ENCODE results near the gene DYRK1A. TPM values are rescaled to one million over a fixed set of nuclear protein-coding genes. Genes with fewer than 3 reads are reported as not detected.

The DYRK1A gene
- total RNA-seq, 5 donors from 2014 or later (not counting 1 experiment from before 2014, with no cell fraction given), result 113 to 149 (median 115) TPM

- H3K36me3 Mint-ChIP-seq, result no peaks in the 10 kb centered on the region
- DNase-seq, result peak in 16 of 35 experiments; percentile 4 to 49 (median 15)
- no peaks in the 10 kb centered on the region for H3K27me3 Mint-ChIP-seq
- CTCF ChIA-PET, result no interaction called here
- no peaks in the 10 kb centered on the region for H3K36me3 ChIP-seq (ENCODE audit: control insufficient read depth in 2 of 2, extremely low read depth in 1 of 2, insufficient read depth in 1 of 2, low read length in 1 of 2)
- H3K4me1 Mint-ChIP-seq, result peaks cover 53 to 60% (median 57%) of the 10 kb centered on the region in 3 donors
- POLR2A ChIA-PET, result interaction anchor here (0.6 kb wide), 2 partner anchors 29 to 96 kb away, joined by 3 read pairs; no protein-coding TSS in a partner anchor
- under 1% methylated on average over 41 of the region's 68 CpGs for WGBS (ENCODE audit: insufficient coverage)
- peak overlapping the region; percentile 88 to 98 (median 88) for H3K4me3 Mint-ChIP-seq
- no peak for ATAC-seq (replicated peaks in 1 of 4)
- no peaks in the 10 kb centered on the region for H3K27me3 ChIP-seq (replicated peaks in 1 of 2; ENCODE audit: control insufficient read depth in 2 of 2, extremely low read depth in 1 of 2, insufficient read depth in 2 of 2, low read length in 1 of 2)
- H3K27ac Mint-ChIP-seq, result peak overlapping the region; percentile 87 to 92
- H3K4me1 ChIP-seq (ENCODE audit: control insufficient read depth in 1 of 2, extremely low read depth in 1 of 2, insufficient read depth in 2 of 2, low read length in 2 of 2), result peaks cover 23 to 41% of the 10 kb centered on the region in 2 experiments
- H3K9me3 Mint-ChIP-seq, result no peaks in the 10 kb centered on the region
- H3K27ac ChIP-seq (ENCODE audit: low read length), result peak overlapping the region; percentile 61
- peak overlapping the region; percentile 61 to 77 for H3K4me3 ChIP-seq (ENCODE audit: control insufficient read depth in 1 of 2, extremely low read depth in 1 of 2, low read length in 1 of 2)
- H3K9me3 ChIP-seq, result no peaks in the 10 kb centered on the region
Observed at GRCh38 chr21:37367703-37368540, 1.3 kb downstream of the DYRK1A start.

GRCh38 chr21:37368541-37369279, 2.1 kb downstream of the DYRK1A start:
- WGBS (ENCODE audit: insufficient coverage), result 2% methylated on average over 4 of the region's 9 CpGs
- peak overlapping the region; percentile 61 for H3K27ac ChIP-seq (ENCODE audit: low read length)
- no peaks in the 10 kb centered on the region for H3K27me3 ChIP-seq (replicated peaks in 1 of 2; ENCODE audit: control insufficient read depth in 2 of 2, extremely low read depth in 1 of 2, insufficient read depth in 2 of 2, low read length in 1 of 2)
- H3K4me1 ChIP-seq (ENCODE audit: control insufficient read depth in 1 of 2, extremely low read depth in 1 of 2, insufficient read depth in 2 of 2, low read length in 2 of 2), result peaks cover 29 to 47% of the 10 kb centered on the region in 2 experiments
- H3K4me3 ChIP-seq (ENCODE audit: control insufficient read depth in 1 of 2, extremely low read depth in 1 of 2, low read length in 1 of 2), result peak overlapping the region; percentile 61 to 77
- peak overlapping the region; percentile 88 to 98 (median 88) for H3K4me3 Mint-ChIP-seq
- ATAC-seq (replicated peaks in 1 of 4) (no peak), DNase-seq (no peak)
- H3K9me3 ChIP-seq, result no peaks in the 10 kb centered on the region
- no peaks in the 10 kb centered on the region for H3K36me3 ChIP-seq (ENCODE audit: control insufficient read depth in 2 of 2, extremely low read depth in 1 of 2, insufficient read depth in 1 of 2, low read length in 1 of 2)
- POLR2A ChIA-PET, result interaction anchor here in 1 of 2 donors (0.6 to 1.2 kb wide), 3 partner anchors 28 to 196 kb away, joined by 3 read pairs; no protein-coding TSS in a partner anchor
- H3K27ac Mint-ChIP-seq, result peak overlapping the region; percentile 87 to 92
- H3K36me3 Mint-ChIP-seq, result no peaks in the 10 kb centered on the region
- no peaks in the 10 kb centered on the region for H3K9me3 Mint-ChIP-seq
- H3K27me3 Mint-ChIP-seq, result no peaks in the 10 kb centered on the region
- CTCF ChIA-PET, result no interaction called here
- H3K4me1 Mint-ChIP-seq, result peaks cover 61 to 67% (median 65%) of the 10 kb centered on the region in 3 donors

GRCh38 chr21:37369307-37369854, 2.8 kb downstream of the DYRK1A start:
- peaks cover 30 to 52% of the 10 kb centered on the region in 2 experiments for H3K4me1 ChIP-seq (ENCODE audit: control insufficient read depth in 1 of 2, extremely low read depth in 1 of 2, insufficient read depth in 2 of 2, low read length in 2 of 2)
- Mint-ChIP-seq H3K4me1 (peaks cover 67 to 72% (median 69%) of the 10 kb centered on the region in 3 donors), H3K27ac (peak overlapping the region; percentile 87 to 92), H3K4me3 (peak overlapping the region; percentile 88 to 98 (median 88)), H3K36me3 (no peaks in the 10 kb centered on the region), H3K9me3 (no peaks in the 10 kb centered on the region), H3K27me3 (no peaks in the 10 kb centered on the region)
- ChIA-PET CTCF (no interaction called here), POLR2A (interaction anchor here in 1 of 2 donors (0.8 to 1.2 kb wide), 2 partner anchors 184 to 195 kb away, joined by 3 read pairs; no protein-coding TSS in a partner anchor)
- 0% methylated on average over 1 of the region's 3 CpGs for WGBS (ENCODE audit: insufficient coverage)
- peak overlapping the region in 1 of 2 donors; percentile 8 for H3K4me3 ChIP-seq (ENCODE audit: control insufficient read depth in 1 of 2, extremely low read depth in 1 of 2, low read length in 1 of 2)
- H3K9me3 ChIP-seq, result no peaks in the 10 kb centered on the region
- ATAC-seq (replicated peaks in 1 of 4) (no peak), DNase-seq (no peak)
- H3K27ac ChIP-seq (ENCODE audit: low read length), result peak overlapping the region; percentile 61
- no peaks in the 10 kb centered on the region for H3K27me3 ChIP-seq (replicated peaks in 1 of 2; ENCODE audit: control insufficient read depth in 2 of 2, extremely low read depth in 1 of 2, insufficient read depth in 2 of 2, low read length in 1 of 2)
- H3K36me3 ChIP-seq (ENCODE audit: control insufficient read depth in 2 of 2, extremely low read depth in 1 of 2, insufficient read depth in 1 of 2, low read length in 1 of 2), result no peaks in the 10 kb centered on the region

GRCh38 chr21:37370152-37371040, 3.8 kb downstream of the DYRK1A start:
- peaks cover 67 to 70% (median 69%) of the 10 kb centered on the region in 3 donors for H3K4me1 Mint-ChIP-seq
- peak overlapping the region; percentile 87 to 92 for H3K27ac Mint-ChIP-seq
- Histone ChIP-seq H3K36me3 (ENCODE audit: control insufficient read depth in 2 of 2, extremely low read depth in 1 of 2, insufficient read depth in 1 of 2, low read length in 1 of 2) (no peaks in the 10 kb centered on the region), H3K27me3 (replicated peaks in 1 of 2; ENCODE audit: control insufficient read depth in 2 of 2, extremely low read depth in 1 of 2, insufficient read depth in 2 of 2, low read length in 1 of 2) (no peaks in the 10 kb centered on the region), H3K4me3 (ENCODE audit: control insufficient read depth in 1 of 2, extremely low read depth in 1 of 2, low read length in 1 of 2) (peak overlapping the region; percentile 26 to 48), H3K27ac (ENCODE audit: low read length) (peak overlapping the region; percentile 58), H3K4me1 (ENCODE audit: control insufficient read depth in 1 of 2, extremely low read depth in 1 of 2, insufficient read depth in 2 of 2, low read length in 2 of 2) (peaks cover 33 to 51% of the 10 kb centered on the region in 2 experiments), H3K9me3 (no peaks in the 10 kb centered on the region)
- H3K9me3 Mint-ChIP-seq, result no peaks in the 10 kb centered on the region
- peaks cover 3% of the 10 kb centered on the region for H3K36me3 Mint-ChIP-seq
- ChIA-PET POLR2A (interaction anchor here (0.6 to 1.8 kb wide), 12 partner anchors 11 to 1977 kb away, joined by 3 to 13 read pairs (median 4); partner anchors contain the start of gene VPS26C (in 1 of the 2)), CTCF (interaction anchor here (0.6 to 2.4 kb wide), 4 partner anchors 12 to 204 kb away, joined by 3 to 9 read pairs (median 4); no protein-coding TSS in a partner anchor)
- 8% methylated on average over 2 of the region's 8 CpGs for WGBS (ENCODE audit: insufficient coverage)
- ATAC-seq (replicated peaks in 1 of 4), result no peak
- no peaks in the 10 kb centered on the region for H3K27me3 Mint-ChIP-seq
- peak in 1 of 35 experiments; percentile 45 for DNase-seq
- H3K4me3 Mint-ChIP-seq, result peak overlapping the region; percentile 88 to 98 (median 88)

- no peaks in the 10 kb centered on the region for H3K9me3 Mint-ChIP-seq
- CTCF ChIA-PET, result interaction anchor here in 1 of 2 donors (2.4 kb wide), 1 partner anchor 11 kb away, joined by 9 read pairs; no protein-coding TSS in a partner anchor
- 100% methylated on average over 1 of the region's 2 CpGs for WGBS (ENCODE audit: insufficient coverage)
Observed at GRCh38 chr21:37371041-37371397, 4.4 kb downstream of the DYRK1A start.

More at GRCh38 chr21:37371041-37371397, 4.4 kb downstream of the DYRK1A start:
- H3K36me3 ChIP-seq (ENCODE audit: control insufficient read depth in 2 of 2, extremely low read depth in 1 of 2, insufficient read depth in 1 of 2, low read length in 1 of 2), result no peaks in the 10 kb centered on the region
- POLR2A ChIA-PET, result interaction anchor here (0.5 to 1.8 kb wide), 8 partner anchors 11 to 404 kb away, joined by 3 to 13 read pairs (median 4); no protein-coding TSS in a partner anchor
- Mint-ChIP-seq H3K4me3 (peak overlapping the region; percentile 88 to 98 (median 88)), H3K36me3 (peaks cover 7% of the 10 kb centered on the region), H3K27ac (peak overlapping the region; percentile 72 to 92), H3K4me1 (peaks cover 71 to 73% (median 73%) of the 10 kb centered on the region in 3 donors), H3K27me3 (no peaks in the 10 kb centered on the region)
- H3K9me3 ChIP-seq, result no peaks in the 10 kb centered on the region
- H3K4me1 ChIP-seq (ENCODE audit: control insufficient read depth in 1 of 2, extremely low read depth in 1 of 2, insufficient read depth in 2 of 2, low read length in 2 of 2), result peaks cover 35 to 56% of the 10 kb centered on the region in 2 experiments
- H3K4me3 ChIP-seq (ENCODE audit: control insufficient read depth in 1 of 2, extremely low read depth in 1 of 2, low read length in 1 of 2), result no peak overlapping the region
- ATAC-seq (replicated peaks in 1 of 4), result no peak
- H3K27ac ChIP-seq (ENCODE audit: low read length), result peak overlapping the region; percentile 58
- no peak for DNase-seq
- no peaks in the 10 kb centered on the region for H3K27me3 ChIP-seq (replicated peaks in 1 of 2; ENCODE audit: control insufficient read depth in 2 of 2, extremely low read depth in 1 of 2, insufficient read depth in 2 of 2, low read length in 1 of 2)
